T-helper 1 cell treated with Interleukin-12 subunit alpha and Interleukin-12 subunit beta and Interleukin-4 antibody, amounts not matched to agents 30 ng/mL and 1 ng/mL, for 36 hours (primary cell): ENCODE measurements around the gene PECR. TPM values are rescaled to one million over a fixed set of nuclear protein-coding genes. Genes with fewer than 3 reads are reported as not detected.

Source experiments
- intact Hi-C: fragments of 100-400 bp; cut with micrococcal nuclease; formaldehyde crosslinking; loops from one replicate; pipeline ENCODE4 v1.15.1; 2024
- total RNA-seq: library from RNA; stranded (reverse); gene quantifications from 2 replicates; pipeline ENCODE4 v1.2.3, GENCODE V29; 2022

The PECR gene
- 25.5 and 27.6 TPM in 2 replicates for total RNA-seq

GRCh38 chr2:216081487-216082116, at the start of gene PECR, which contains the start of gene TMEM169:
PECR (minus strand) TSS chr2:216081809; CDS start chr2:216081741, 68 bp downstream.
TMEM169 (plus strand) TSS chr2:216081919; CDS start chr2:216095964, 14,045 bp downstream.
- intact Hi-C loops, result loop anchor here (1.0 to 10.0 kb wide), 8 partner anchors 23 to 1271 kb away; partner anchors contain the start of genes ATIC, SMARCAL1 and XRCC5

GRCh38 chr2:216130346-216130971, 48.9 kb upstream of the PECR start:
- intact Hi-C loops, result loop anchor here (5.0 kb wide), 1 partner anchor 37 kb away; no protein-coding TSS in a partner anchor

GRCh38 chr2:216126943-216127342, 45.3 kb upstream of the PECR start:
- intact Hi-C loops, result no loop called here

- intact Hi-C loops, result no loop called here
Observed at GRCh38 chr2:216121255-216121654, 39.6 kb upstream of the PECR start.

- intact Hi-C loops, result loop anchor here (1.0 kb wide), 1 partner anchor 11 kb away; no protein-coding TSS in a partner anchor
Observed at GRCh38 chr2:216119986-216120385, 38.4 kb upstream of the PECR start.

GRCh38 chr2:216119146-216119545, 37.5 kb upstream of the PECR start:
- intact Hi-C loops, result no loop called here

- intact Hi-C loops, result no loop called here
Observed at GRCh38 chr2:216118474-216118873, 36.9 kb upstream of the PECR start.

- intact Hi-C loops, result no loop called here
Observed at GRCh38 chr2:216117561-216118340, 36.1 kb upstream of the PECR start.

GRCh38 chr2:216116418-216116817, 34.8 kb upstream of the PECR start:
- intact Hi-C loops, result no loop called here

GRCh38 chr2:216114714-216115531, 33.3 kb upstream of the PECR start:
- intact Hi-C loops, result loop anchor here (1.0 to 5.0 kb wide), 10 partner anchors 25 to 1306 kb away; partner anchors contain the start of genes ATIC, BARD1, PECR and RPL37A

- intact Hi-C loops, result loop anchor here (1.0 to 5.0 kb wide), 10 partner anchors 26 to 1305 kb away; partner anchors contain the start of genes ATIC, BARD1, PECR and RPL37A
Observed at GRCh38 chr2:216114382-216114713, 32.7 kb upstream of the PECR start.

GRCh38 chr2:216113572-216113971, 32.0 kb upstream of the PECR start:
- intact Hi-C loops, result loop anchor here (5.0 kb wide), 1 partner anchor 941 kb away; no protein-coding TSS in a partner anchor

- intact Hi-C loops, result loop anchor here (5.0 kb wide), 1 partner anchor 941 kb away; no protein-coding TSS in a partner anchor
Observed at GRCh38 chr2:216112926-216113325, 31.3 kb upstream of the PECR start.

GRCh38 chr2:216111122-216111521, 29.5 kb upstream of the PECR start:
- intact Hi-C loops, result loop anchor here (2.0 to 5.0 kb wide), 2 partner anchors 556 to 939 kb away; no protein-coding TSS in a partner anchor

- intact Hi-C loops, result loop anchor here (1.0 to 5.0 kb wide), 5 partner anchors 30 to 938 kb away; no protein-coding TSS in a partner anchor
Observed at GRCh38 chr2:216110620-216111019, 29.0 kb upstream of the PECR start.

GRCh38 chr2:216109962-216110614, 28.5 kb upstream of the PECR start:
- intact Hi-C loops, result loop anchor here (1.0 to 5.0 kb wide), 11 partner anchors 29 to 1301 kb away; partner anchors contain the start of genes BARD1, PECR, RPL37A and SMARCAL1

- intact Hi-C loops, result loop anchor here (1.0 kb wide), 6 partner anchors 28 to 1300 kb away; partner anchors contain the start of genes BARD1, PECR, RPL37A and SMARCAL1
Observed at GRCh38 chr2:216108967-216109921, 27.6 kb upstream of the PECR start, which contains the start of gene XRCC5. XRCC5 (plus strand) TSS chr2:216109348; CDS start chr2:216109437, 89 bp downstream.

GRCh38 chr2:216108310-216108966, 26.8 kb upstream of the PECR start:
- intact Hi-C loops, result no loop called here
